ENCODE results near the gene SPIRE2.
A peak's percentile ranks its signal among the peaks of the same experiment; 100 is the strongest.
"Not testable (repeated sequence)": the region's sequence is repeated elsewhere in the genome, so short reads cannot be mapped to it uniquely, and the experiment has no call there.

SPIRE2 gene

DNA sequence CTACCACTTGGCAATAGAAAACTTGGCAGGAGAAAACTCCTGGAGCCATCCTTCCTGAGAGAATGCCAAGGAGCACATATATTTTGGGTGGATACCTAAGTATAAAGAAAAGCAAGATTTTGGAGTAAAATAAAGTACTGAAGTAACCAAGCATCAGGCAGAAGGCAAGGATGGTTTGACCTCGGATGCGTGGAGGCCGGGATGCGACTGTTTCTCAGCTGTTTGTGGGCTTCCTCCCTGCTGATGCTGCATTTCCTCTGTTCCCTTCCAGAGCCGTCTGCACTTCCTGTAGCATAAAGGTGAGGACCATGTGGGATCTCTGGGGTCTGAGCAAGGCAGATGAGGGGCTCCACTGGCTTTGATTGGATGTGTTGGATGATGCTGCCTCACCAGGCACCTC lies 39.6 kb downstream of the SPIRE2 start:
- DNase-seq: no peak

- no peak for DNase-seq
These were observed 41.6 kb downstream of the SPIRE2 start for GRCh38 chr16:89869911-89870310.

DNA sequence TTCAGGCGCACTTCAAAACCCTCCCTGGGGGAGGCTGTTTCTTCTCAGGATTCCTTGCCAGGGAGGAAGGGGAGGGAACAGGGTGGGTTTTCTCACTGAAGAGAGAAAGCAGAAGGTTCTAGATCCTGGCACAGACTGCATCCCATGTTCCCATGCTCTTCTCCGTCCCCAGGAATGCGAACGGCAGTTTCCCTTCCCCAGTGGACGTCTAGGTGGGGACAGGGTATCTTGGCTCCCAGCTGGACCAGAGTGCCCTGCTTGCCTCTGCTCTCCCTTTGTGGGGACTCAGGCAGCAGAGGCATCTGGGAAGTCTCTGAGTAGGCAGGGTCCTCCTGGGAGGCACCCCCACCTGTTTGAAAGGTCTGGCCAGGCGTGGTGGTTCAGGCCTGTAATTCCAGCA lies 42.2 kb downstream of the SPIRE2 start:
- DNase-seq: no peak

DNA sequence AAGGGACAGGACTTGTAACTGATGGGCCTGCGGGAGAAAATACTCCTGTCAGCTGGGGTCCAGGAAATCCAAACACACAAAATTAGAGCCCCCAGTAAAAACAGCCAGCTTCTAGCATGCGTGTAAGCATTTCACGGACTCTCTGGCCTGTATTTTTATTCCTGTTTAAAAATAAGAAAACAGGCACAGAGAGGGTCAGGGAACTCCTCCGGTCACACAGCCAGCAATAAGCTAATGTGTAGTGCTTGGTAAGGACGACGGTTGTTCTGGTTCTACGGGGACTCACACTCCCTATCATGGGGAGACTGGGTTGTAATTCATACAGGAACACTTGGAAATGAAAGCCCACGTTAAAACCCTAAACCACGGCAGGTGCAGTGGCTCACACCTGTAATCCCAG lies 43.6 kb downstream of the SPIRE2 start:
- DNase-seq: no peak

DNA sequence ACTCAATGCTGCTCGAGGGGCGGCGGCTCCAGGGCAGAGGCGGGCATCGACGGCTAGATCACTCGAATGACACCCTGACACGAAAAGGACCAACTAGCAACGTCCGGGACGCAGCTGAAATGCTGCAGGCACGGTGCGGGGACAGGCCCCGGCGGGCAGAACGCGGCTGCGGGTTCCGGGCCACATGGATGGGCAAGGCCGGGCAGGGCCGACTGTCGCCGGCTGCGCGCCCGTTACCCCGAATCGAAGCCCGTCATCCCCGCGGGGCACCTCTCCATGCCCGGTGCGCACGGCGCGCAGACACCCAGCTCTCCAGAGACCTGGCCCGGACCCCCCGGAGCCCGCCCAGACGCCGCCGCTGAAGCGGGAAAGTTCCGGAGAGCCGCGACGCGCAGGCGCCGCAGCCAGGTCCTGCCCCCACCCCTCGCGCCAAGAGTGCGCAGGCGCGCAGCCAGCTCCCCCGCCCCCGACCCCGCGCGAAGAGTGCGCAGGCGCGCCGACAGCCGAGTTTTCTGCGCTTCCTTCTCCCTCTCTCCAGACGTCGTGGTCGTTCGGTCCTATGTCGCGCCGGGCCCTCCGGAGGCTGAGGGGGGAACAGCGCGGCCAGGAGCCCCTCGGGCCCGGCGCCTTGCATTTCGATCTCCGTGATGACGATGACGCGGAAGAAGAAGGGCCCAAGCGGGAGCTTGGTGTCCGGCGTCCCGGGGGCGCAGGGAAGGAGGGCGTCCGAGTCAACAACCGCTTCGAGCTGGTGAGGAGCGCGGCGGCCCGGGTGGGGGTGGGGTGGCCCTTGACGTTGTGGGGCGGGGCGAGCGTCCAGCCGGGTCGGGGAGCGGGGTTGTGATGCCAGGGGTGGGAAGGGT lies 45.1 kb downstream of the SPIRE2 start, which contains the start of gene TCF25:
TSS of gene TCF25 (plus strand) at position 484 of the 863 bp plus-strand sequence. CDS start at position 560, 76 bp downstream.
- peak; percentile 88 to 90 for DNase-seq

- DNase-seq: peak; percentile 98 to 99
These were observed 45.9 kb downstream of the SPIRE2 start for GRCh38 chr16:89873972-89874689.

DNA sequence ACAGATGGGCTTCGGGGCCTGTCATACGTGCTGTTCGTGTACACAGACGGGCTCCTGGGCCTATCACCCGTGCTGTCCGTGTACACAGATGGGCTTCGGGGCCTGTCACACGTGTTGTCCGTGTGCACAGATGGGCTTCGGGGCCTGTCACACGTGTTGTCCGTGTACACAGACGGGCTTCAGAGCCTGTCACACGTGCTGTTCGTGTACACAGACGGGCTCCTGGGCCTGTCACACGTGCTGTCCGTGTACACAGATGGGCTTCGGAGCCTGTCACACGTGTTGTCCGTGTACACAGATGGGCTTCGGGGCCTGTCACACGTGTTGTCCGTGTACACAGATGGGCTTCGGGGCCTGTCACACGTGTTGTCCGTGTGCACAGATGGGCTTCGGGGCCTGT lies 50.8 kb downstream of the SPIRE2 start:
- DNase-seq: not testable (repeated sequence)

- DNase-seq: no peak
These were observed 52.4 kb downstream of the SPIRE2 start for GRCh38 chr16:89880477-89881367.

GRCh38 chr16:89881368-89881730 lies 53.1 kb downstream of the SPIRE2 start:
- no peak for DNase-seq

DNA sequence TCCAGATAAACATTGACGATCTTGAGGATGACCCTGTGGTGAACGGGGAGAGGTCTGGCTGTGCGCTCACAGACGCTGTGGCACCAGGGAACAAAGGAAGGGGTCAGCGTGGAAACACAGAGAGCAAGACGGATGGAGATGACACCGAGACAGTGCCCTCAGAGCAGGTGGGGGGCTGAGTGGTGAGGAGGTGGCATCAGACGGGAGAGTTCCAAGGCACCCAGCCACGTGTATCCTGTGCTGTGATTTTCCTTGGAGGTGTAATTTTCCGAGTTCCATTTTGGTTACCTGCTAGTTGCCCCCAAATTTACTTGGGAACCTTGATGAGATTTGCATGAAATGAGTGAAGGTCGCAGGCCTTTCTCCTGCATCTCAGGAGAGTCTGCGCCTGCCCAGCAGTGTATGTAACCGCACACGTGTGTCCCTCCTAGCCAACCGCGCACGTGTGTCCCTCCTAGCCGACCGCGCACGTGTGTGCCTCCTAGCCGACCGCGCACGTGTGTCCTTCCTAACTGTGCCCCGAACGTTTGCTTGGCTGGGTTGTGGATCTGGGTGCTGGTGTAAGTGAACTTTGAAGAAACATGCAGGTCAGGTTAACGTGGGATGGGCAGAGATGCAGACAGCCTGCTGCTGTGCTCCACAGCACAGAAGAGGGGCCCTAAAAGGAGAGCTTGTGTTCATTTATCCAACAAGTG lies 55.2 kb downstream of the SPIRE2 start:
- no peak for DNase-seq

DNA sequence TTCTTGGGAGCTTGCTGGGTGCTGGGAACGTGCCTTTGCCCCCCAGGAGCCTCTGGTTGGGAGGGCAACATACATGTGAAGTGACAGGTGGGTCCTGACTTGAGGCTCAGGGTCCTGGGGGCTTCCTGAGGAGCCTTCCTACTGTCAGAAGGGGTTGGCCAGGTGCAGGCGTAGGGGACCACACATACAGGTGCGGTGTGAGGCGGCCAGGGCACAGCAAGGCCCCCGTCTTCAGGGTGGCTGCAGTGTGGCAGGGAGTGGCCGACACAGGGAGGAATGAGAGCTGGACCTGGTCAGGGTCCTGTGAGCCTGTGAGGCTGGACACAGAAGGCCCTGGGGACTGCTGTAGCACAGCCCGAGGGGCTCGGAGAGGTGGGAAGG lies 55.8 kb downstream of the SPIRE2 start:
- DNase-seq: no peak

DNA sequence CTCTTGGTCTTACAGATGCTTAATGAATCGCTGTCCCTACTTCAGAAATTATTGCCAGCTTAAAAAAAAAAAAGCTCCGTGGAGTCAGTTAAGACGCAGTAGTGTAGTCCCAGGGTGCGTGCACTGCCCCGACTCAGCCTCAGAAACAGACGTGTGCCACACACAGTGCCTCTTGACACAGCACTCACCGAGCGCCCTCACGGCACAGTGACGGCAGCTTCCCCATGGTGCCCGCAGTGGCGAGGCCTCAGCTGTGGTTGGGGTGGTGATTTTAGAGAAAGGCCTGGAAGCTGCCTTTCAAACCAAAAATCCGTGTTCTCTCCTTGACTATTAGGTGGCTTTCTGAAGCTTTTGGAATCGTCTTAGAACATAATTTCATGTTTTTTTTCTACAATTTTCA lies 59.0 kb downstream of the SPIRE2 start:
- no peak for DNase-seq

GRCh38 chr16:89890200-89890599 lies 61.9 kb downstream of the SPIRE2 start:
- peak; percentile 65 to 71 for DNase-seq

DNA sequence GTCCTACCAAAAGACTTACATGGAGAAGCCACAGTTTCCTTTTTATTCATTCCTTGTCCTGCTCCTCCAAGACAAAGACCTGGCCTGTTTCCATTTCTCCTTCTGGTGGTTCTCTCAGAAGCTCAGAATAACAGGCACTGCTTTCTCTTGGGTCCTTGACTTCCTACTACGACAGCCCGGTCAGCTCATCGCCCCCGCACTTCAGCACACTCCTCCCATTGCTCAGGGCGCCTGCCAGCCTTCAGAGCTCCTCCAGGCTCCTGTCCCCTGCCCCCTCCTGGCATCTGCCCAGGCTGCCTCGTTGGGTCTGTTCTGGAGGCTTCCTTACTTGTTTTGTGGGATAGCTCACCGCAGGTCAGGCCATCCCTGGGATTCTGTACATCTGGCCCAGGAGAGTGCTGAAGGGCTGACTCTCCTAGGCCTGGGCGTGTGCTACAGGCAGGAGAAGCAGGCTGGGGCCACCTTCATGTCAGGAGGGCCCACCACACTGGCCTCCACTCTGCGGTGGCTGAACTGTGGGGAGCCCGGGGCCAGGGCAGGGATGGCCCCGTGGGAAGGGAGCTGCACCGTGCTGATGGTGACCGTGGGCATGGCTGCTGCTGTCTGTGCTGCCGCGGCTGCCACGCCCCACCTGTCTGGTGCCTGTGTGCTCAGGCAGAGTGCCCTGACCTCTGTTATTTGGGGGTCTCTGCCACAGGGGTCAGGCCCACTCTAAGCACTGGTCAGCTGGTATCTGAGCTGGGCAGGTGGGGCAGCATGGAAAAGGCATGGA lies 62.8 kb downstream of the SPIRE2 start:
- no peak for DNase-seq

DNA sequence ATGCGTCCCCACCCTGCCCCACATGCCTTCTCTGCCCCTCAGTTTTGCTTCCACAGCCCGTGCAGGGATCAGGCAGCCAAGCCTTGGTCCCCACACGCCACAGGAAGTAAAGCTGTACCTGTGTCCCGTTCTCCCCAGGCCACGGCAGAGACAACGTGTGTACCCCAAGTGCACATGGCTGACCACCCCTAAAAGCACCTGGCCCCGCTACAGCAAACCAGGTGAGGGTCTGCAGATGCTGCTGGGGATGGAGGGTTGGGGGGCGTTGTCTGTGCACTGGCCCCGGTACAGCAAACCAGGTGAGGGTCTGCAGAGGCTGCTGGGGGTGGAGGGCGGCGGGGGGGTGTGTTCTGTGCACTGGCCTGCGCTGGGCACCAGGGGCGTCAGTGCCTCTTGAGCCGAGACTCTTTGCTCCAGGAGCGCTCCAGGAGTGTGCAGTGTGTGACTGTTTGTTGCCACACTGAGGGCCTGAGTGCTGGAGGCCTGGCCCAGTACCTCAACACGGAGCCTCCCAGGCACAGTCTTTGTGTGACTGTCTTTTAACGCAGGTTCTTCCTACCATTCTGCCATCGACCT lies 63.9 kb downstream of the SPIRE2 start:
- DNase-seq: no peak

GRCh38 chr16:89892635-89893034 lies 64.4 kb downstream of the SPIRE2 start:
- no peak for DNase-seq

DNA sequence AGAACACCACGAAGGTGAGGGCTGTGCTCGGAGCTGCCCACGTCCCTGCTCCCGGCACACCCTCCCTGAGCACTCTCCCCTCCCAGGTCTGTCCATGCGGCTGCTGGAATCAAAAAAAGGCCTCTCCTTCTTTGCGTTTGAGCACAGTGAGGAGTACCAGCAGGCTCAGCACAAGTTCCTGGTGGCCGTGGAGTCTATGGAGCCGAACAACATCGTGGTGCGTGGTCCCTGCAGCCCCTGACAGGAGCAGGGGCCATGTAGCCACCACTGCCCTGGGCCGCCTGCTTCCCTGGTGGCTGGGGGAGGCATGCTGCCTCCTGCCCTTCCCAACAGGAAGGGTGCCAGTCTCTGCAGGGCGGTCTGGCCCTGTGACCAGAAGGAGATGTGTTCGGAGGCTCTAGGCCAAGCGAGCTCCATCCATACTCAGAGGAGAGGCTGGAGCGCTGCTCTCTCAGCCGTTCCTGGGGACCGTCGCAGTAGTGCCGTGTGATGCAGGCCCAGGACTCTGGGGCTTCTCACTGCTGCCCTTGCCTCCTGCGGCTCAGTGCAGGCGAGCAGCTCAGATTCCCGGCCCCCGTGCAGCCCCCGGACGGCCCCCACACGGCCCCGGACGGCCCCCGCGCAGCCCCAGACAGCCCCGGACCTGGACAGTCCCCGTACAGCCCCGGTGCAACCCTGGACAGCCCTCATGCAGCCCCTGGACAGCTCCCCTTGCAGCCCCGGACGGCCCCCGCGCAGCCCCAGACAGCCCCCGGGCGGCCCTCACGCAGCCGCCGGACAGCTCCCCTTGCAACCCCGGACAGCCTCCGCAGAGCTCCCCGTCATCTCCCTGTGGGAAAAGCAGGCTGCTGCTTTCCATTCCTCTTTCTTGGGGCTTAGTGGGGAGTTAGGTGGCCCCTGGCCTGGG lies 65.6 kb downstream of the SPIRE2 start:
- no peak for DNase-seq

DNA sequence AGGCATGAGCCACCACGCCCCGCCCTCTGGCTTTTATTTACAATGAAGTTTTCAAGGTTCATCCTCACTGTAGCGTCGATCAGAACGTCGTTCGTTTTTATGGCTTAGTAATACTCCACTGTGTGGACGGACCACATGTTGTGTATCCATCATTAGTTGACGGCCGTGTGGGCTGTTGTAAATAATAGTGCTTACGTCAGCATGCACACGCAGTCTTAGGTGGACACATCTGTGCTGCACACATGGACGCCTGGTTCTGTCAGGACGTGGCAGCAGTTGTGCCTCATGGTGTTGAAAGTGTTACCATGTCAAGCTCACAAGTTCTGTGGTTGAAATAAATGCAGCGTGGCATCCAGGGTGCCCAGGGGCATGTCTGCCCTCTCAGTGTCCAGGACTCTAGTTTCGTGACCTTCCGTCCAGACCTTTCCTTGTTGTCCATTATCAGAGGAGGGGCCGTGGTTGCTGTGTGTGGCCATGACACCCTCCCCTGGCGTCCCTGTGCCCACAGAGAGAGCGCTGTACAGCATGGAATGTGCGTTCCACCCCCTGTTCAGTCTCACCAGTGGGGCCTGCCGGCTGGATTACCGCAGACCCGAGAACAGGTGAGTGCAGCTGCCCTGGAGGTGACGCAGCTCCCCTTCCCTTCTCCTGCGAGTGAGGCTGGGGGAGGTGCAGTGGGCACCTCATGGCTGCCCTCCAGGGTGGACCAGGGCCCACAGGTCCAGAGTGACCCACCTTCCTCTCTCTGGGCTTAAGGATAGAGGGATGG lies 67.4 kb downstream of the SPIRE2 start:
- no peak for DNase-seq

DNA sequence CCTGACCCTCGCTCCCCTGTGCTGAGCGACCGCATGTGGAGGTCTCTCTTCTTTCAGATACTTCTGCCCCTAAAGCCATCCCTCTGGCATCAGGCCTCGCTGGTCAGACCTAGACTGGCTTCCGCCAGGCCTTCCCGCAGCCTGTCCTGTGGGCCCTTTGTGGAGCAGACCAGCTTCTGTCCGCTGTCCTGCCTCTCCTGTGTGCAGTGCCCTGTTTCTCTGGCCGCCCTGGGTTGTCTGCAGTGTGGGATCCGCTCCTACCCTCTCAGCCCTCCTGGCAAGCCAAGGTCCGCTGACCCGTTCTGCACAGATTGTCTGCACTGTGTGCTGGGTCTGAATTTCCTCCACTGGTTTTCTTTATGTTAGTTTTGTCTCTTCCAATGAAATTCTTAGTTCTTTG lies 68.9 kb downstream of the SPIRE2 start:
- no peak for DNase-seq

Data from activated T-cell treated with anti-CD3 and anti-CD28 coated beads, Interleukin-2, amount 50 U/mL, for 48 hours (primary cell).